ENCODE measurements around the gene BOC.

DNA sequence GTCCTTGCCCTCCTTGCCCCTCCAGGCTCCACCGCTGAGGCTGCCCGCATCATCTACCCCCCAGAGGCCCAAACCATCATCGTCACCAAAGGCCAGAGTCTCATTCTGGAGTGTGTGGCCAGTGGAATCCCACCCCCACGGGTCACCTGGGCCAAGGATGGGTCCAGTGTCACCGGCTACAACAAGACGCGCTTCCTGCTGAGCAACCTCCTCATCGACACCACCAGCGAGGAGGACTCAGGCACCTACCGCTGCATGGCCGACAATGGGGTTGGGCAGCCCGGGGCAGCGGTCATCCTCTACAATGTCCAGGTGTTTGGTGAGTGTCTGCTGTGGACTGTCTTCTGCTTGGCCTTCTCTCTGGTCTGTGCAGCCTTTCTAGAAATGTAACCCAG is 61.0 kb downstream of the BOC start:
- no peak for TF ChIP-seq MXI1 (IDR thresholded peaks at IDR 0.05; ENCODE audit: borderline replicate concordance, low read depth, low read length)
- TF ChIP-seq CTCF (conservative IDR thresholded peaks at IDR 0.05; ENCODE audit: low read depth, low read length) = no peak
- no peak for TF ChIP-seq POLR2A (IDR thresholded peaks at IDR 0.05; ENCODE audit: low read depth, low read length)
